Activated naive CD8-positive, alpha-beta T cell (primary cell): Measurements from ENCODE around the gene DMD.
"Not testable (repeated sequence)": the region's sequence is repeated elsewhere in the genome, so short reads cannot be mapped to it uniquely, and the experiment has no call there.

Source experiments
- H3K27ac Mint-ChIP-seq: one replicate; pipeline ENCODE4 v1.8.0; 2021; ENCODE audit warnings: mixed read lengths
- H3K27me3 Mint-ChIP-seq: one replicate; pipeline ENCODE4 v1.8.0; 2021; ENCODE audit warnings: mixed read lengths
- H3K36me3 Mint-ChIP-seq: one replicate; pipeline ENCODE4 v1.8.0; 2021; ENCODE audit warnings: mixed read lengths
- H3K4me1 Mint-ChIP-seq: one replicate; pipeline ENCODE4 v1.8.0; 2021; ENCODE audit warnings: low read depth, mixed read lengths
- H3K4me3 Mint-ChIP-seq: one replicate; pipeline ENCODE4 v1.8.0; 2021; ENCODE audit warnings: mild to moderate bottlenecking, mixed read lengths
- H3K9me3 Mint-ChIP-seq: one replicate; pipeline ENCODE4 v1.8.0; 2021; ENCODE audit warnings: low read depth, mixed read lengths

DMD gene

GRCh38 chrX:31483336-31483735 is 1728.0 kb downstream of the DMD start:
- Mint-ChIP-seq H3K36me3 (no peaks in the 10 kb centered on the region), H3K4me1 (no peaks in the 10 kb centered on the region), H3K4me3 (no peak overlapping the region), H3K27me3 (no peaks in the 10 kb centered on the region), H3K9me3 (no peaks in the 10 kb centered on the region), H3K27ac (no peak overlapping the region)

- Mint-ChIP-seq H3K36me3 (no peaks in the 10 kb centered on the region), H3K4me1 (no peaks in the 10 kb centered on the region), H3K4me3 (no peak overlapping the region), H3K27ac (no peak overlapping the region), H3K27me3 (no peaks in the 10 kb centered on the region), H3K9me3 (no peaks in the 10 kb centered on the region)
These were observed 1730.7 kb downstream of the DMD start for GRCh38 chrX:31480696-31481095.

GRCh38 chrX:31471229-31471628 is 1740.1 kb downstream of the DMD start:
- Mint-ChIP-seq H3K4me1 (no peaks in the 10 kb centered on the region), H3K27ac (no peak overlapping the region), H3K9me3 (no peaks in the 10 kb centered on the region), H3K4me3 (no peak overlapping the region), H3K27me3 (no peaks in the 10 kb centered on the region), H3K36me3 (no peaks in the 10 kb centered on the region)

GRCh38 chrX:31470753-31471152 is 1740.6 kb downstream of the DMD start:
- H3K4me1 Mint-ChIP-seq, H3K27me3 Mint-ChIP-seq, H3K4me3 Mint-ChIP-seq, H3K36me3 Mint-ChIP-seq, H3K9me3 Mint-ChIP-seq, H3K27ac Mint-ChIP-seq: not testable (repeated sequence)

- no peaks in the 10 kb centered on the region for H3K9me3 Mint-ChIP-seq
- no peaks in the 10 kb centered on the region for H3K36me3 Mint-ChIP-seq
- no peaks in the 10 kb centered on the region for H3K27me3 Mint-ChIP-seq
- H3K27ac Mint-ChIP-seq: no peak overlapping the region
- no peaks in the 10 kb centered on the region for H3K4me1 Mint-ChIP-seq
- H3K4me3 Mint-ChIP-seq: no peak overlapping the region
These were observed 1746.9 kb downstream of the DMD start for GRCh38 chrX:31464306-31464915.

GRCh38 chrX:31461266-31461665 is 1750.1 kb downstream of the DMD start:
- Mint-ChIP-seq H3K9me3 (no peaks in the 10 kb centered on the region), H3K4me3 (no peak overlapping the region), H3K27ac (no peak overlapping the region), H3K36me3 (no peaks in the 10 kb centered on the region), H3K4me1 (no peaks in the 10 kb centered on the region), H3K27me3 (no peaks in the 10 kb centered on the region)

- no peak overlapping the region for H3K4me3 Mint-ChIP-seq
- H3K9me3 Mint-ChIP-seq: no peaks in the 10 kb centered on the region
- H3K36me3 Mint-ChIP-seq: no peaks in the 10 kb centered on the region
- no peaks in the 10 kb centered on the region for H3K27me3 Mint-ChIP-seq
- H3K27ac Mint-ChIP-seq: no peak overlapping the region
- no peaks in the 10 kb centered on the region for H3K4me1 Mint-ChIP-seq
These were observed 1752.0 kb downstream of the DMD start for GRCh38 chrX:31459361-31459760.

GRCh38 chrX:31449965-31450364 is 1761.4 kb downstream of the DMD start:
- no peaks in the 10 kb centered on the region for H3K36me3 Mint-ChIP-seq
- no peaks in the 10 kb centered on the region for H3K9me3 Mint-ChIP-seq
- no peaks in the 10 kb centered on the region for H3K4me1 Mint-ChIP-seq
- no peak overlapping the region for H3K4me3 Mint-ChIP-seq
- no peak overlapping the region for H3K27ac Mint-ChIP-seq
- H3K27me3 Mint-ChIP-seq: no peaks in the 10 kb centered on the region

- Mint-ChIP-seq H3K27me3 (no peaks in the 10 kb centered on the region), H3K4me3 (no peak overlapping the region), H3K27ac (no peak overlapping the region), H3K4me1 (no peaks in the 10 kb centered on the region), H3K36me3 (no peaks in the 10 kb centered on the region), H3K9me3 (no peaks in the 10 kb centered on the region)
These were observed 1762.3 kb downstream of the DMD start for GRCh38 chrX:31449081-31449480.

GRCh38 chrX:31445542-31445941 is 1765.8 kb downstream of the DMD start:
- no peaks in the 10 kb centered on the region for H3K9me3 Mint-ChIP-seq
- H3K27ac Mint-ChIP-seq: no peak overlapping the region
- H3K4me3 Mint-ChIP-seq: no peak overlapping the region
- no peaks in the 10 kb centered on the region for H3K36me3 Mint-ChIP-seq
- H3K27me3 Mint-ChIP-seq: no peaks in the 10 kb centered on the region
- no peaks in the 10 kb centered on the region for H3K4me1 Mint-ChIP-seq

- Mint-ChIP-seq H3K4me1 (no peaks in the 10 kb centered on the region), H3K9me3 (no peaks in the 10 kb centered on the region), H3K36me3 (no peaks in the 10 kb centered on the region), H3K27me3 (no peaks in the 10 kb centered on the region), H3K4me3 (no peak overlapping the region), H3K27ac (no peak overlapping the region)
These were observed 1767.7 kb downstream of the DMD start for GRCh38 chrX:31443654-31444053.

GRCh38 chrX:31440546-31440945 is 1770.8 kb downstream of the DMD start:
- Mint-ChIP-seq H3K27me3 (no peaks in the 10 kb centered on the region), H3K4me3 (no peak overlapping the region), H3K27ac (no peak overlapping the region), H3K4me1 (no peaks in the 10 kb centered on the region), H3K36me3 (no peaks in the 10 kb centered on the region), H3K9me3 (no peaks in the 10 kb centered on the region)

- Mint-ChIP-seq H3K4me3 (no peak overlapping the region), H3K4me1 (no peaks in the 10 kb centered on the region), H3K27ac (no peak overlapping the region), H3K27me3 (no peaks in the 10 kb centered on the region), H3K36me3 (no peaks in the 10 kb centered on the region), H3K9me3 (no peaks in the 10 kb centered on the region)
These were observed 1774.9 kb downstream of the DMD start for GRCh38 chrX:31436424-31436823.

GRCh38 chrX:31435592-31435991 is 1775.8 kb downstream of the DMD start:
- no peak overlapping the region for H3K27ac Mint-ChIP-seq
- no peaks in the 10 kb centered on the region for H3K27me3 Mint-ChIP-seq
- H3K4me1 Mint-ChIP-seq: no peaks in the 10 kb centered on the region

GRCh38 chrX:31433856-31434255 is 1777.5 kb downstream of the DMD start:
- Mint-ChIP-seq H3K4me3 (no peak overlapping the region), H3K27ac (no peak overlapping the region), H3K36me3 (no peaks in the 10 kb centered on the region), H3K4me1 (no peaks in the 10 kb centered on the region), H3K27me3 (no peaks in the 10 kb centered on the region), H3K9me3 (no peaks in the 10 kb centered on the region)

More at GRCh38 chrX:31435592-31435991, 1775.8 kb downstream of the DMD start:
- H3K4me3 Mint-ChIP-seq: no peak overlapping the region
- no peaks in the 10 kb centered on the region for H3K9me3 Mint-ChIP-seq
- no peaks in the 10 kb centered on the region for H3K36me3 Mint-ChIP-seq

- no peak overlapping the region for H3K4me3 Mint-ChIP-seq
- H3K27ac Mint-ChIP-seq: no peak overlapping the region
- H3K27me3 Mint-ChIP-seq: peaks cover 1% of the 10 kb centered on the region
- H3K36me3 Mint-ChIP-seq: no peaks in the 10 kb centered on the region
- H3K4me1 Mint-ChIP-seq: no peaks in the 10 kb centered on the region
- H3K9me3 Mint-ChIP-seq: no peaks in the 10 kb centered on the region
These were observed 1781.4 kb downstream of the DMD start for GRCh38 chrX:31429915-31430314.
